ENCODE results near the gene CCDC8.
"Not testable (repeated sequence)": the region's sequence is repeated elsewhere in the genome, so short reads cannot be mapped to it uniquely, and the experiment has no call there.

The CCDC8 gene

GRCh38 chr19:46413262-46414031 is at the start of gene CCDC8:
TSS of gene CCDC8 (minus strand) at chr19:46413564. CDS start at chr19:46412810, 754 bp downstream.
- no peak for DNase-seq (ENCODE audit: low read depth in 2 of 2)

- DNase-seq (ENCODE audit: low read depth in 2 of 2), result no peak
These were observed 48.2 kb upstream of the CCDC8 start for GRCh38 chr19:46461537-46461936.

GRCh38 chr19:46460981-46461380 is 47.6 kb upstream of the CCDC8 start:
- DNase-seq (ENCODE audit: low read depth in 2 of 2), result no peak

- no peak for DNase-seq (ENCODE audit: low read depth in 2 of 2)
These were observed 46.7 kb upstream of the CCDC8 start for GRCh38 chr19:46460055-46460454.

GRCh38 chr19:46456930-46457329 is 43.6 kb upstream of the CCDC8 start:
- DNase-seq (ENCODE audit: low read depth in 2 of 2), result no peak

GRCh38 chr19:46454244-46454643 is 40.9 kb upstream of the CCDC8 start:
- no peak for DNase-seq (ENCODE audit: low read depth in 2 of 2)

GRCh38 chr19:46453661-46454060 is 40.3 kb upstream of the CCDC8 start:
- DNase-seq (ENCODE audit: low read depth in 2 of 2), result no peak

- DNase-seq (ENCODE audit: low read depth in 2 of 2), result no peak
These were observed 38.8 kb upstream of the CCDC8 start for GRCh38 chr19:46452186-46452585.

- no peak for DNase-seq (ENCODE audit: low read depth in 2 of 2)
These were observed 38.0 kb upstream of the CCDC8 start for GRCh38 chr19:46451352-46451751.

GRCh38 chr19:46450737-46451136 is 37.4 kb upstream of the CCDC8 start:
- DNase-seq (ENCODE audit: low read depth in 2 of 2), result no peak

- DNase-seq (ENCODE audit: low read depth in 2 of 2), result no peak
These were observed 35.9 kb upstream of the CCDC8 start for GRCh38 chr19:46449228-46449627.

GRCh38 chr19:46448601-46449000 is 35.2 kb upstream of the CCDC8 start:
- no peak for DNase-seq (ENCODE audit: low read depth in 2 of 2)

GRCh38 chr19:46447824-46448223 is 34.5 kb upstream of the CCDC8 start:
- DNase-seq (ENCODE audit: low read depth in 2 of 2), result no peak

- no peak for DNase-seq (ENCODE audit: low read depth in 2 of 2)
These were observed 33.6 kb upstream of the CCDC8 start for GRCh38 chr19:46447006-46447405.

- DNase-seq (ENCODE audit: low read depth in 2 of 2), result no peak
These were observed 32.7 kb upstream of the CCDC8 start for GRCh38 chr19:46446021-46446420.

- no peak for DNase-seq (ENCODE audit: low read depth in 2 of 2)
These were observed 29.6 kb upstream of the CCDC8 start for GRCh38 chr19:46442808-46443450.

GRCh38 chr19:46441866-46442265 is 28.5 kb upstream of the CCDC8 start:
- DNase-seq (ENCODE audit: low read depth in 2 of 2), result no peak

GRCh38 chr19:46435689-46436088 is 22.3 kb upstream of the CCDC8 start:
- not testable (repeated sequence) for DNase-seq (ENCODE audit: low read depth in 2 of 2)

- no peak for DNase-seq (ENCODE audit: low read depth in 2 of 2)
These were observed 21.6 kb upstream of the CCDC8 start for GRCh38 chr19:46435009-46435408.

- DNase-seq (ENCODE audit: low read depth in 2 of 2), result not testable (repeated sequence)
These were observed 20.1 kb upstream of the CCDC8 start for GRCh38 chr19:46433470-46433869.

- DNase-seq (ENCODE audit: low read depth in 2 of 2), result no peak
These were observed 18.5 kb upstream of the CCDC8 start for GRCh38 chr19:46431824-46432223.

GRCh38 chr19:46429999-46430398 is 16.6 kb upstream of the CCDC8 start:
- DNase-seq (ENCODE audit: low read depth in 2 of 2), result no peak

All from stimulated activated CD4-positive, alpha-beta T cell treated with anti-CD3 and anti-CD28 coated beads, Interleukin-4, amount 100 ng/mL, for 48 hours (primary cell).